ENCODE results near the gene KCTD1.

DNA sequence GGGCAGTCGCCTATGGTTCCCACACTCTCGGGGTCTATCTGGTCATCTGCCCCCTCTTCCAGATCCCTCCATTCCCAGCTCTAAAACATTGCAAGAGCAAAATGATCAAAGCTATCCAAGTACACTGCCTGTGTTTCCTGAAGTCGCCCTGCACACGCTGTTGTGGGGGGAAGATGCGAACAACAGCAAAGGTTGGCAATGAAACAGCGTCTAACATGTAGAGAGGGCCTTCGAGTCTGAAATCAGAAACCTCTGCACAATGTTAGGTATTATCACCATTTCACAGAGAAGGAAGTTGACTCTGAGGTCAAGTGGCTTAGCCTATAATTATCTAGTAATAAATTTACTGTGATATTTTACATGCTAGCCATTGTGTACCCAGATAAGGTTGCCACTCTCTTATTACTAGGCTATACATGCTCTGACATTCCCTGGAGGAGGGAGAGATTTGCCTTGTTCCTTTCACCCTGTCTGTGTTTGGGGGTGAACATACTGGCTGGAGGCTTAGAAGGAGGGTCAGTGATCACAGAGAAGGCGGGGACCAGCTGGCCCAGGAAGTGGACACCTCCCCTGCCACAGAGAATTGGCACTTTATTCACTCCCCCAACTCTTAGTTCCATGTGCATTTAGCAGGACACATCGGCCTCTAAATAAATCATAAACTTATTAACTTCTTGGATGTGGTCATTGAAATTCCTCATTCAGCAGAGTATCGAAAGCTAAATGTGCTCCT, 36.8 kb downstream of the KCTD1 start:
- TF ChIP-seq, protein P1, sequence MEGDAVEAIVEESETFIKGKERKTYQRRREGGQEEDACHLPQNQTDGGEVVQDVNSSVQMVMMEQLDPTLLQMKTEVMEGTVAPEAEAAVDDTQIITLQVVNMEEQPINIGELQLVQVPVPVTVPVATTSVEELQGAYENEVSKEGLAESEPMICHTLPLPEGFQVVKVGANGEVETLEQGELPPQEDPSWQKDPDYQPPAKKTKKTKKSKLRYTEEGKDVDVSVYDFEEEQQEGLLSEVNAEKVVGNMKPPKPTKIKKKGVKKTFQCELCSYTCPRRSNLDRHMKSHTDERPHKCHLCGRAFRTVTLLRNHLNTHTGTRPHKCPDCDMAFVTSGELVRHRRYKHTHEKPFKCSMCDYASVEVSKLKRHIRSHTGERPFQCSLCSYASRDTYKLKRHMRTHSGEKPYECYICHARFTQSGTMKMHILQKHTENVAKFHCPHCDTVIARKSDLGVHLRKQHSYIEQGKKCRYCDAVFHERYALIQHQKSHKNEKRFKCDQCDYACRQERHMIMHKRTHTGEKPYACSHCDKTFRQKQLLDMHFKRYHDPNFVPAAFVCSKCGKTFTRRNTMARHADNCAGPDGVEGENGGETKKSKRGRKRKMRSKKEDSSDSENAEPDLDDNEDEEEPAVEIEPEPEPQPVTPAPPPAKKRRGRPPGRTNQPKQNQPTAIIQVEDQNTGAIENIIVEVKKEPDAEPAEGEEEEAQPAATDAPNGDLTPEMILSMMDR (IDR thresholded peaks at IDR 0.05 in 4 of 5, conservative IDR thresholded peaks at IDR 0.05 in 1 of 5) = no peak
- no peak for TF ChIP-seq POLR2A (IDR thresholded peaks at IDR 0.05)
